IMR-90 (cell line): Measurements from ENCODE around the gene SPPL3. TPM values are rescaled to one million over a fixed set of nuclear protein-coding genes. Genes with fewer than 3 reads are reported as not detected.

ENCODE experiments used
- ATAC-seq: fragments of 200-7000 bp; cut with Tn5 transposase; 2 replicates; pipeline ENCODE4 v1.9.1; 2020; ENCODE audit warnings: low read depth, mild to moderate bottlenecking, moderate library complexity
- BruUV-seq: library from RNA; stranded (reverse); fragments of 400-500 nt; replicated peaks from 2 replicates; lab custom pipeline; 2021; lab: Mats Ljungman, UMichigan
- CTCF ChIA-PET: fragments of 300-600 bp; formaldehyde crosslinking; extraction: SDS; loops from one replicate; lab custom pipeline; 2021; ENCODE audit warnings: antibody characterized with exemption; lab: Yijun Ruan, JAX
- POLR2A ChIA-PET: fragments of 300-600 bp; sonication (Branson Sonifier 250); formaldehyde crosslinking; loops from one replicate; lab custom pipeline; 2022; ENCODE audit warnings: antibody characterized with exemption; ENCODE audit not compliant: unreplicated experiment; lab: Charles Lee
- DNase-seq: peaks from one replicate; pipeline ENCODE4 v3.0.0; 2013
- H2AFZ ChIP-seq: replicated peaks from 2 replicates; pipeline ENCODE3; 2013; ENCODE audit warnings: low read length, mild to moderate bottlenecking; ENCODE audit not compliant: poor library complexity
- H2AK5ac ChIP-seq: 2 replicates; pipeline ENCODE4 v1.6.1; 2013; ENCODE audit warnings: low read depth, low read length, inconsistent platforms
- H2AK9ac ChIP-seq: replicated peaks from 2 replicates; pipeline ENCODE3; 2013; ENCODE audit warnings: mild to moderate bottlenecking, low read depth, low read length, moderate library complexity; ENCODE audit not compliant: poor library complexity
- H2BK120ac ChIP-seq: 2 replicates; pipeline ENCODE4 v1.6.1; 2013; ENCODE audit warnings: low read depth, low read length, inconsistent platforms
- H2BK15ac ChIP-seq: 3 replicates; pipeline ENCODE4 v1.6.1; 2013; ENCODE audit warnings: low read depth, low read length, inconsistent platforms
- H2BK20ac ChIP-seq: 2 replicates; pipeline ENCODE4 v1.6.1; 2013; ENCODE audit warnings: low read depth, mild to moderate bottlenecking, inconsistent platforms, low read length, moderate library complexity
- H2BK5ac ChIP-seq: 2 replicates; pipeline ENCODE4 v1.6.1; 2013; ENCODE audit warnings: mild to moderate bottlenecking, low read depth, low read length, inconsistent platforms; ENCODE audit not compliant: poor library complexity, severe bottlenecking
- H3K14ac ChIP-seq: replicated peaks from 2 replicates; pipeline ENCODE4 v1.6.1; 2013; ENCODE audit warnings: low read depth, low read length, inconsistent platforms
- H3K18ac ChIP-seq: 2 replicates; pipeline ENCODE4 v1.6.1; 2013; ENCODE audit warnings: low read depth, low read length, control low read depth
- H3K23ac ChIP-seq: 2 replicates; pipeline ENCODE4 v1.6.1; 2013; ENCODE audit warnings: low read depth, low read length, inconsistent platforms
- H3K27ac ChIP-seq: 2 replicates; pipeline ENCODE4 v1.5.1; 2013; ENCODE audit warnings: mild to moderate bottlenecking, control low read depth, low read length; ENCODE audit not compliant: insufficient read depth
- H3K27me3 ChIP-seq: 2 replicates; pipeline ENCODE4 v1.6.1; 2013; ENCODE audit warnings: low read length; ENCODE audit not compliant: control insufficient read depth, insufficient read depth
- H3K36me3 ChIP-seq: 2 replicates; pipeline ENCODE4 v1.6.1; 2013; ENCODE audit warnings: low read length, mixed read lengths; ENCODE audit not compliant: control insufficient read depth, insufficient read depth
- H3K4ac ChIP-seq: 2 replicates; pipeline ENCODE4 v1.6.1; 2013; ENCODE audit warnings: low read depth, low read length, inconsistent platforms
- H3K4me1 ChIP-seq: 2 replicates; pipeline ENCODE4 v1.6.1; 2013; ENCODE audit warnings: low read length, mixed read lengths; ENCODE audit not compliant: control insufficient read depth, insufficient read depth
- H3K4me2 ChIP-seq: 2 replicates; pipeline ENCODE4 v1.6.1; 2013; ENCODE audit warnings: low read depth, mild to moderate bottlenecking, control low read depth, low read length, moderate library complexity
- H3K4me3 ChIP-seq: 2 replicates; pipeline ENCODE4 v1.5.1; 2013; ENCODE audit warnings: low read depth, mild to moderate bottlenecking, control low read depth, low read length, moderate library complexity; ENCODE audit not compliant: insufficient read depth
- H3K56ac ChIP-seq: 2 replicates; pipeline ENCODE4 v1.6.1; 2013; ENCODE audit warnings: low read length, inconsistent platforms; ENCODE audit not compliant: insufficient read depth; ENCODE audit errors: extremely low read depth
- H3K79me1 ChIP-seq, 2 experiments: 2 replicates each; pipeline ENCODE4 v1.6.1; 2013; ENCODE audit warnings: low read length in 2 of 2, inconsistent platforms in 1 of 2, low read depth in 1 of 2
- H3K9ac ChIP-seq: 2 replicates; pipeline ENCODE4 v1.6.1; 2013; ENCODE audit warnings: low read depth, low read length, control low read depth
- H3K9me1 ChIP-seq: 2 replicates; pipeline ENCODE4 v1.6.1; 2013; ENCODE audit warnings: low read length, inconsistent platforms; ENCODE audit not compliant: insufficient read depth
- H3K9me3 ChIP-seq: 2 replicates; pipeline ENCODE4 v1.6.1; 2013; ENCODE audit warnings: low read length; ENCODE audit not compliant: control insufficient read depth, insufficient read depth
- H4K20me1 ChIP-seq: 2 replicates; pipeline ENCODE4 v1.6.1; 2013; ENCODE audit warnings: low read length, inconsistent platforms; ENCODE audit not compliant: insufficient read depth
- H4K5ac ChIP-seq: 2 replicates; pipeline ENCODE4 v1.6.1; 2013; ENCODE audit warnings: mild to moderate bottlenecking, low read depth, low read length, control low read depth
- H4K8ac ChIP-seq, 2 experiments: 2 replicates each; pipeline ENCODE4 v1.6.1; 2013; ENCODE audit warnings: low read depth in 2 of 2, low read length in 2 of 2, control low read depth in 1 of 2, inconsistent platforms in 1 of 2
- H4K91ac ChIP-seq: 2 replicates; pipeline ENCODE4 v1.6.1; 2013; ENCODE audit warnings: low read depth, low read length, inconsistent platforms; ENCODE audit not compliant: insufficient read depth
- CEBPB ChIP-seq: IDR thresholded peaks from 2 replicates; pipeline ENCODE4 v1.6.1; 2012; ENCODE audit warnings: low read depth, low read length, improper control_type of control experiment
- FOS ChIP-seq: fragments of 150-350 bp; IDR thresholded peaks from 2 replicates; pipeline ENCODE4 v1.6.1; 2016; ENCODE audit warnings: low read depth, low read length
- WGBS, 2 experiments: methylation state at CpG; one replicate each; pipeline versions ENCODE4 v1.1.5 to v1.1.7; 2013; ENCODE audit warnings: missing lambda C conversion rate in 2 of 2; ENCODE audit not compliant: insufficient read length in 1 of 2; ENCODE audit errors: extremely low coverage in 2 of 2; 5-methylcytosine and 5-hydroxymethylcytosine counted together
- dilution Hi-C: fragments of 300-500 bp; cut with HindIII; formaldehyde crosslinking; loops from one replicate; pipeline ENCODE4 v1.14.3; 2018; ENCODE audit warnings: low sequenced_read_pairs; ENCODE audit not compliant: unreplicated experiment
- in situ Hi-C: fragments of 300-500 bp; cut with MboI; formaldehyde crosslinking; loops from 3 replicates; pipeline ENCODE4 v1.14.3; 2019; ENCODE audit warnings: low sequenced_read_pairs, inconsistent platforms, mixed read lengths
- intact Hi-C: fragments of 100-400 bp; cut with micrococcal nuclease; formaldehyde crosslinking; loops from 2 replicates; pipeline ENCODE4 v1.10.0; 2022
- polyA plus RNA-seq, 3 experiments: library from polyadenylated mRNA; depleted of rRNA; stranded (reverse); fragments of >200 nt; gene quantifications; 2 replicates each; pipeline ENCODE4 v1.2.3, GENCODE V29; 2012; ENCODE audit warnings: low replicate concordance in 1 of 3
- total RNA-seq: library from RNA; depleted of rRNA; stranded (reverse); fragments of >200 nt; gene quantifications from 2 replicates; pipeline ENCODE4 v1.2.3, GENCODE V29; 2012

The SPPL3 gene
- total and polyA plus RNA-seq, 2 of the 4 experiments (the other 2 are of a cell fraction), result 1.6 to 18.0 TPM

GRCh38 chr12:120720987-120721801, 183.0 kb downstream of the SPPL3 start:
- H4K8ac ChIP-seq, result no peak overlapping the region
- H3K18ac ChIP-seq, result no peak overlapping the region
- no peak overlapping the region for H3K4me3 ChIP-seq
- H3K56ac ChIP-seq, result no peak overlapping the region
- H3K4me1 ChIP-seq, result peaks cover 13% of the 10 kb centered on the region; the same call in 1 of the 2 replicates
- H4K91ac ChIP-seq, result no peak overlapping the region
- H3K14ac ChIP-seq, result no peak overlapping the region
- no peak overlapping the region for H3K23ac ChIP-seq
- no peak overlapping the region for H2AK5ac ChIP-seq
- H2BK20ac ChIP-seq, result no peak overlapping the region
- no peak overlapping the region for H3K9ac ChIP-seq
- TF ChIP-seq CEBPB, result peak; percentile 59; the same call in 1 of the 2 replicates
- TF ChIP-seq FOS, result no peak
- H4K20me1 ChIP-seq, result no peaks in the 10 kb centered on the region
- peaks cover 41% of the 10 kb centered on the region for H3K36me3 ChIP-seq
- no peak overlapping the region for H2AK9ac ChIP-seq
- 100% methylated on average over 3 of the region's 10 CpGs; no CpG with 5 or more reads in 1 of the 2 experiments for WGBS, 2 experiments
- in situ Hi-C loops, result no loop called here
- no peak overlapping the region for H2BK5ac ChIP-seq
- ChIA-PET CTCF (interaction anchor here (0.5 to 0.9 kb wide), 3 partner anchors 138 to 251 kb away, joined by 3 to 5 read pairs (median 3); no protein-coding TSS in a partner anchor), POLR2A (no interaction called here)
- DNase-seq, result no peak
- no peaks in the 10 kb centered on the region for H3K9me3 ChIP-seq
- H3K4ac ChIP-seq, result no peak overlapping the region
- no peak overlapping the region for H2BK15ac ChIP-seq
- dilution Hi-C loops, result no loop called here
- H3K27ac ChIP-seq, result no peak overlapping the region
- intact Hi-C loops, result no loop called here
- no peak overlapping the region for H4K5ac ChIP-seq
- H3K4me2 ChIP-seq, result no peak overlapping the region
- no peak overlapping the region for H2BK120ac ChIP-seq
- no peaks in the 10 kb centered on the region for H3K27me3 ChIP-seq
- H3K79me1 ChIP-seq, result peaks cover 16 to 35% of the 10 kb centered on the region in 2 experiments; a peak in 3 of 4 replicates
- H2AFZ ChIP-seq, result no peak overlapping the region
- ATAC-seq, result no peak
- H3K9me1 ChIP-seq, result peaks cover 15% of the 10 kb centered on the region
- BruUV-seq, result no TSS peak
